ENCODE measurements around the gene ERBB4. TPM values are rescaled to one million over a fixed set of nuclear protein-coding genes. Genes with fewer than 3 reads are reported as not detected.
"Not testable (repeated sequence)": the region's sequence is repeated elsewhere in the genome, so short reads cannot be mapped to it uniquely, and the experiment has no call there.

Gene ERBB4
- total RNA-seq, 4 donors from 2014 or later: 1.6 to 5.7 (median 3.5) TPM

- Histone ChIP-seq H3K36me3 (no peaks in the 10 kb centered on the region), H3K27ac (no peak overlapping the region), H3K9me3 (no peaks in the 10 kb centered on the region), H3K4me1 (no peaks in the 10 kb centered on the region), H3K4me3 (no peak overlapping the region), H3K27me3 (no peaks in the 10 kb centered on the region)
- no peak for ATAC-seq
- TF ChIP-seq POLR2A (IDR thresholded peaks at IDR 0.05): no peak
- TF ChIP-seq, protein P1, sequence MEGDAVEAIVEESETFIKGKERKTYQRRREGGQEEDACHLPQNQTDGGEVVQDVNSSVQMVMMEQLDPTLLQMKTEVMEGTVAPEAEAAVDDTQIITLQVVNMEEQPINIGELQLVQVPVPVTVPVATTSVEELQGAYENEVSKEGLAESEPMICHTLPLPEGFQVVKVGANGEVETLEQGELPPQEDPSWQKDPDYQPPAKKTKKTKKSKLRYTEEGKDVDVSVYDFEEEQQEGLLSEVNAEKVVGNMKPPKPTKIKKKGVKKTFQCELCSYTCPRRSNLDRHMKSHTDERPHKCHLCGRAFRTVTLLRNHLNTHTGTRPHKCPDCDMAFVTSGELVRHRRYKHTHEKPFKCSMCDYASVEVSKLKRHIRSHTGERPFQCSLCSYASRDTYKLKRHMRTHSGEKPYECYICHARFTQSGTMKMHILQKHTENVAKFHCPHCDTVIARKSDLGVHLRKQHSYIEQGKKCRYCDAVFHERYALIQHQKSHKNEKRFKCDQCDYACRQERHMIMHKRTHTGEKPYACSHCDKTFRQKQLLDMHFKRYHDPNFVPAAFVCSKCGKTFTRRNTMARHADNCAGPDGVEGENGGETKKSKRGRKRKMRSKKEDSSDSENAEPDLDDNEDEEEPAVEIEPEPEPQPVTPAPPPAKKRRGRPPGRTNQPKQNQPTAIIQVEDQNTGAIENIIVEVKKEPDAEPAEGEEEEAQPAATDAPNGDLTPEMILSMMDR (IDR thresholded peaks at IDR 0.05 in 4 of 5, conservative IDR thresholded peaks at IDR 0.05 in 1 of 5): no peak
- intact Hi-C loops (cut with DNase I; ENCODE audit: low total_unique reads): no loop called here
- no peak for DNase-seq
- in situ Hi-C loops (cut with MboI; ENCODE audit: low sequenced_read_pairs in 4 of 4): no loop called here
These were observed 65.4 kb downstream of the ERBB4 start for GRCh38 chr2:212473211-212473610.

GRCh38 chr2:212467551-212467950 is 71.1 kb downstream of the ERBB4 start:
- H3K36me3 ChIP-seq; DNase-seq; in situ Hi-C loops (cut with MboI; ENCODE audit: low sequenced_read_pairs in 4 of 4); intact Hi-C loops (cut with DNase I; ENCODE audit: low total_unique reads); H3K27me3 ChIP-seq; H3K9me3 ChIP-seq; H3K4me1 ChIP-seq; ATAC-seq; H3K4me3 ChIP-seq; H3K27ac ChIP-seq: not testable (repeated sequence)

DNA sequence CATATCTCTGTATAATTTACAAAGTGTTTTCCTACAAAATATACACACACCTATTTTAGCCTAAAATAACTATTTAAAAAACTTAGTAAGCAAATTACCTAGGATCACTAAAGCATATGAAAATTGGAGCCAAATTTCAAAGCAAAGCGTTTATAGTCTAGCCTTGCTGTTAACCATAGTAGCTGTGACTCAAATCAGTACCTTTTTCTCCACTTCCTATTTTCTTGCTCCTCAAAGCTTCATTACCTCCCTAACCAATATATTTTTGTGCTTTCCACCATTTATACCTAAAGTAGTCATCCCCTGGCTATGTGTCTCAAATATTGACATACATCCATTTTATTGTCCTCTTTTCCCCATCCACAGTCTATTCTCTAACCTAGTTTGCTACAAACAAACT is 73.1 kb downstream of the ERBB4 start:
- ATAC-seq (no peak), DNase-seq (no peak)
- Histone ChIP-seq H3K4me1 (no peaks in the 10 kb centered on the region), H3K9me3 (no peaks in the 10 kb centered on the region), H3K27ac (no peak overlapping the region), H3K4me3 (no peak overlapping the region), H3K27me3 (no peaks in the 10 kb centered on the region), H3K36me3 (no peaks in the 10 kb centered on the region)
- TF ChIP-seq, protein P1 (IDR thresholded peaks at IDR 0.05 in 4 of 5, conservative IDR thresholded peaks at IDR 0.05 in 1 of 5): no peak
- TF ChIP-seq POLR2A (IDR thresholded peaks at IDR 0.05): no peak
- intact Hi-C loops (cut with DNase I; ENCODE audit: low total_unique reads): no loop called here
- in situ Hi-C loops (cut with MboI; ENCODE audit: low sequenced_read_pairs in 4 of 4): no loop called here

DNA sequence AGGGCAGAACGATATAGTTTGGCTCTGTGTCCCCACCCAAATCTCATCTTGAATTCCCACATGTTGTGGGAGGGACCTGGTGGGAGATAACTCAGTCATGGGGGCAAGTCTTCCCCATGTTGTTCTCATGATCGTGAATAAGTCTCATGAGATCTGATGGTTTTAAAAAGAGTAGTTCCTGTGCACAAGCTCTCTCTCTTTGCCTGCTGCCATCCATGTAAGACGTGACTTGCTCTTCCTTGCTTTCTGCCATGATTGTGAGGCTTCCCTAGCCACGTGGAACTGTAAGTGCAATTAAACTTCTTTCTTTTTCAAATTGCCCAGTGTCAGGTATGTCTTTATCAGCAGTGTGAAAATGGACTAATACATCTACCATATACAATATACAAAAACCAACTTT is 76.9 kb downstream of the ERBB4 start:
- intact Hi-C loops (cut with DNase I; ENCODE audit: low total_unique reads); H3K4me3 ChIP-seq; H3K36me3 ChIP-seq; in situ Hi-C loops (cut with MboI; ENCODE audit: low sequenced_read_pairs in 4 of 4); H3K27ac ChIP-seq; H3K27me3 ChIP-seq; H3K9me3 ChIP-seq; H3K4me1 ChIP-seq; ATAC-seq; DNase-seq: not testable (repeated sequence)

DNA sequence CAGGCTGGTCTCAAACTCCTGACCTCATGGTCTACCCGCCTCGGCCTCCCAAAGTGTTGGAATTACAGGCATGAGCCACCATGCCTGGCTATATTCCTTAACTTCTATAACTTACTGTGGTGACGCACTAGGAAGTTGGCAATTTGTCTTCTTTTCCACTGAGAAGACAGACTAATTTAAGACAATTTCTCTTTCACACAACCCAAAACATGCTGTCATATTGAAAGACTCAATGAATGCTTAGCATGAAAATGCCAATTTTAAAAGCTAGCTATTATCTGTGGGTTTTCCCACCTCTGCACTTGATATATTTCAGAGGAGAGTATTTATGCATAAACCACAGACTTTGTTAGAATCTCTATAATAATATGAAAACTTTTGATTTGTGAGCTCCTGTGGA is 84.5 kb downstream of the ERBB4 start:
- intact Hi-C loops (cut with DNase I; ENCODE audit: low total_unique reads): no loop called here
- TF ChIP-seq, protein P1 (IDR thresholded peaks at IDR 0.05 in 4 of 5, conservative IDR thresholded peaks at IDR 0.05 in 1 of 5): no peak
- no peak for TF ChIP-seq POLR2A (IDR thresholded peaks at IDR 0.05)
- in situ Hi-C loops (cut with MboI; ENCODE audit: low sequenced_read_pairs in 4 of 4): no loop called here
- ATAC-seq (no peak), DNase-seq (no peak)
- H3K27ac ChIP-seq: no peak overlapping the region
- H3K4me3 ChIP-seq: no peak overlapping the region
- H3K4me1 ChIP-seq: peaks cover 6 to 7% of the 10 kb centered on the region in 2 donors
- no peaks in the 10 kb centered on the region for H3K36me3 ChIP-seq
- H3K9me3 ChIP-seq: no peaks in the 10 kb centered on the region
- H3K27me3 ChIP-seq: no peaks in the 10 kb centered on the region

- no peaks in the 10 kb centered on the region for H3K9me3 ChIP-seq
- no peaks in the 10 kb centered on the region for H3K36me3 ChIP-seq
- ATAC-seq (no peak), DNase-seq (no peak)
- in situ Hi-C loops (cut with MboI; ENCODE audit: low sequenced_read_pairs in 4 of 4): no loop called here
- TF ChIP-seq, protein P1 (IDR thresholded peaks at IDR 0.05 in 4 of 5, conservative IDR thresholded peaks at IDR 0.05 in 1 of 5): no peak
- no peak for TF ChIP-seq POLR2A (IDR thresholded peaks at IDR 0.05)
- no peak overlapping the region for H3K4me3 ChIP-seq
- no peak overlapping the region for H3K27ac ChIP-seq
- intact Hi-C loops (cut with DNase I; ENCODE audit: low total_unique reads): no loop called here
- peaks cover 6 to 7% of the 10 kb centered on the region in 2 donors for H3K4me1 ChIP-seq
- no peaks in the 10 kb centered on the region for H3K27me3 ChIP-seq
These were observed 86.8 kb downstream of the ERBB4 start for GRCh38 chr2:212451786-212452231.

All from gastrocnemius medialis (tissue), 4 donors.